HG03469 (cell line): ENCODE results near the gene CPSF6.
"Not testable (repeated sequence)": the region's sequence is repeated elsewhere in the genome, so short reads cannot be mapped to it uniquely, and the experiment has no call there.

Source experiments
- ATAC-seq: cut with Tn5 transposase; IDR thresholded peaks from one replicate; pipeline ENCODE4 v1.9.1; 2021; ENCODE audit warnings: mild to moderate bottlenecking, moderate library complexity, moderate number of reproducible peaks; ENCODE audit not compliant: unreplicated experiment

Gene CPSF6

GRCh38 chr12:69239352-69239921 lies at the start of gene CPSF6:
Gene CPSF6 (plus strand): TSS chr12:69239569. CDS start chr12:69239647, 78 bp downstream.
- peak; percentile 82 for ATAC-seq

GRCh38 chr12:69196302-69197288 lies 42.8 kb upstream of the CPSF6 start:
- ATAC-seq: no peak

GRCh38 chr12:69199976-69200375 lies 39.4 kb upstream of the CPSF6 start:
- ATAC-seq: not testable (repeated sequence)

- ATAC-seq: no peak
Observed at GRCh38 chr12:69204191-69204590, 35.2 kb upstream of the CPSF6 start.

- no peak for ATAC-seq
Observed at GRCh38 chr12:69210661-69211060, 28.7 kb upstream of the CPSF6 start.

GRCh38 chr12:69211160-69211559 lies 28.2 kb upstream of the CPSF6 start:
- no peak for ATAC-seq

- ATAC-seq: no peak
Observed at GRCh38 chr12:69214169-69214568, 25.2 kb upstream of the CPSF6 start.

GRCh38 chr12:69225251-69225910 lies 14.0 kb upstream of the CPSF6 start:
- no peak for ATAC-seq

GRCh38 chr12:69231479-69231878 lies 7.9 kb upstream of the CPSF6 start:
- no peak for ATAC-seq

GRCh38 chr12:69238589-69239351 lies 599 bp upstream of the CPSF6 start:
- no peak for ATAC-seq

GRCh38 chr12:69239922-69240630 lies 707 bp downstream of the CPSF6 start:
- ATAC-seq: peak; percentile 6

GRCh38 chr12:69240631-69240995 lies 1.2 kb downstream of the CPSF6 start:
- ATAC-seq: no peak

GRCh38 chr12:69241438-69242092 lies 2.2 kb downstream of the CPSF6 start:
- ATAC-seq: no peak

- peak; percentile 33 for ATAC-seq
Observed at GRCh38 chr12:69243099-69244084, 4.0 kb downstream of the CPSF6 start.

GRCh38 chr12:69247268-69248018 lies 8.1 kb downstream of the CPSF6 start:
- ATAC-seq: no peak

GRCh38 chr12:69252033-69252432 lies 12.7 kb downstream of the CPSF6 start:
- no peak for ATAC-seq

- peak; percentile 40 for ATAC-seq
Observed at GRCh38 chr12:69254046-69254445, 14.7 kb downstream of the CPSF6 start.

GRCh38 chr12:69254862-69255261 lies 15.5 kb downstream of the CPSF6 start:
- no peak for ATAC-seq
